IPS-NIHi11 (cell line): ENCODE measurements around the gene CALHM2.
"Not testable (repeated sequence)": the region's sequence is repeated elsewhere in the genome, so short reads cannot be mapped to it uniquely, and the experiment has no call there.

Experiments used
- DNase-seq: peaks from one replicate; pipeline ENCODE4 v3.0.0; 2012; ENCODE audit warnings: mixed read lengths, low spot score

CALHM2 gene

DNA sequence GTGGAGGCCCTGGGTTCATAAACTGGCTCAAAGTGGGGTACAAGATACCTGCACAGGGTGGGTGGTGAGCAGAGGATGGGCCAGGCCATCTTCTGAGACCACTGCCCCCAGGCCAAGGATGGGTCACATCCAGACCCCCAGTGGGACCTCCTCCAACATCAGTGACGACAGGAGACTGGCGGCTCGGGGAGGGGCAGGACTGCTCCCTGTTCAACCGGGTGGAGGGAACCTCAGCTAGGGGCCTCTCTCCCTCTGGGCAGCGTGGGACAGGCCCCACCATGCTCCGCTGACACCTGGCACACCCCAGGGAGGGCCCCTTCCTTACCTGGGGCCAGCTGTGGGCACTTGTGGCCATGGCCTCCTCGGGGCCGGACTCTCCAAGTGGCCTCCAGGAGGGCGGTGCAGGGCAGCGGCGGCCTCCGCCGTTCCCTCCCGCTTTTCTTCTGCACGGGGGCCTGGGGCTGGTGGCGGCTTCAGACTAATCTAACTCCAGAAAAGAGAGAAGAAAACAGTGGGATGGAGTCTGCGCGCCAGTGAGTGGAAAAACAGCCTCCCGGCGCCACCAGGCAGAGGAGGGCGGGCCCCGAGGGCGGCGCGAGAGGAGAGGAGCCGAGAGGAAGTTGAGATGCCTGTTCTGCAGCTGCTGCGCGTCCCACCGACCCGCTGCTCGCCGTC lies at the start of gene CALHM2:
TSS of gene CALHM2 (minus strand) at position 540 of the 675 bp plus-strand sequence. CDS start 2,429 bp downstream, outside the sequence.
- DNase-seq = peak; percentile 94

GRCh38 chr10:103501186-103501585 lies 49.0 kb upstream of the CALHM2 start:
- no peak for DNase-seq

DNA sequence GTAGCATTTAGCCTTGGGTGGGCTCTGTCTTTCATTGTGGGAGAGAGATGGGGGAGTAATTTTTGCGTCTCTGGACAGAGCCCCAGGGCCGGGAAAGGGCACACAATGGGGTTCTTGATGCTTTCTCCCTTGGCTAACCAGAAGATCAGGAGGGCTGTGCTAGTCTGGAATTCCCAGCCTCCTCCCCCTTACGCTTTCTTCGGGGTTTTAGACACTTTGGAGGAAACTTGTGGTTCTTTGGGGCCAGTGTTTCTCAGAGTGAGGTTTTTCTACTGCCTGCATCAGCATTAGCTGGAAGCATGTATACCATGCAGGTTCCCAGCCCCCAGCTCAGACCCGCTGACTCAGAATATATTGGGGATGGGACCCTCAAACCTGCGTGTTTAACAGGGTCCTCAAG lies 48.3 kb upstream of the CALHM2 start:
- DNase-seq = no peak

GRCh38 chr10:103499881-103500280 lies 47.7 kb upstream of the CALHM2 start:
- DNase-seq = no peak

- DNase-seq = no peak
Observed at GRCh38 chr10:103498936-103499638, 46.9 kb upstream of the CALHM2 start.

DNA sequence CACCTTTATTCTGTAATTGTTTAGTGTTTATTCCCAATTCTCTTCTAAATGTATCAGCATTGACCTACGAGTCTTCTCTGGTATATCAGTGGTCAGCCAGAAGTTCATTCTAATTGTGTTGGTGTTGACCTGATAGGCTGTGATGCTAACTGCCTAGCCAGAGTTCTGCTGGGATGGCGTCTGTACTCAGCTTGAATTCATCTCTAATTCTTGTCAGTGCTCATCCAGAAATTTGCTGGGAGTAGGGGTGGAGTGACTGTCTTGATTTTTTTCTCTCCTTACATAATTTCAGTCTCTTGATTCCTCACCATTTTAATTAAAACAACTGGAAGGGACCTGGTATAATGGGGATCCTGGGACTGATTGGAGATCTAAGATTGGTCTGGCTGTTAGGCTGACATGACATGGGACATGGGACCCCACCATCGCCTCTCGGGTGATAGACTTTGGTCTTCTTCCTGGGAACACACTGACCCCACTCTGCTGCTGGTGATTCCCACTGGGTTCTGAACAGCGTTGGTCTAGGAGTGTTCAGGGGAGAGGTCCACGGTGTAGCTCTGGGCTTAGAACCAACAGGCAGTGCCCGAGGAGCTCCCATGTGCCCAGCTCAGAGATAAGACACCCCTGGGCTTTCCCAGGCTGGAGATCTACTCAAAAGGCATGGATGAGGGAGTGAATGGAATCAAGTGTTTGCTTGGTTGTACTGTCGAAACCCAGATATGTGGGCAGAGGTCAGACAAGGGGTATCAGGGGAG lies 45.2 kb upstream of the CALHM2 start:
- no peak for DNase-seq

- DNase-seq = no peak
Observed at GRCh38 chr10:103495321-103495720, 43.2 kb upstream of the CALHM2 start.

- peak; percentile 67 for DNase-seq
Observed at GRCh38 chr10:103493916-103494877, 42.0 kb upstream of the CALHM2 start.

DNA sequence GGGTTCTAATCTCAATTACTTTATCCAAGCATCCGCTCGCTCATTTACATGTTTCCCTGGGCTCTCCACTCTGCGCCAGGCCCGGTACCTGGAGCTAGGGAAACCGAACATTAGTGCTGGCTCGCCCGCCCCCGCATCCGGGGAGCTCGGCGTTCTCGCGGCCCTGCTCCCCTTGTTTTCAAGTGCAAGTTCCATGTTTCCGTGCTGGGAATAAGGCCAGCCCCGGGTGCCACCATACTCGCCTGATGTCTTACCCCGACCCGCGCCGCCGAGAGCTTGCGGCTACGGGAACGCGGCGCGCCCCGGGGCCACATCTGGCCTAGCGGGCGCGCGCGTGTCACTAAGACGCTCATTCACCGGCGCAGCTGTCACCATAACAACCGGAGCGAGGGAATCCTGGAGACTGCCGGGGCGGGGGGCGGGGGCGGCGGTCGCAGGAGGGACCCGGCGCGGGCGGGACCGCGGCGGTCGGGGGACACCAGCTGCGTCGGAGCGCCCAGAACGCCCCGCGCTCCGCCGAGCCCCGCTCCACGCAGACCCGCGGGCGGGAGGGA lies 41.3 kb upstream of the CALHM2 start, which contains the start of gene NEURL1:
TSS of gene NEURL1 (plus strand) at position 344 of the 554 bp plus-strand sequence. CDS start 683 bp downstream, outside the sequence.
- peak; percentile 81 for DNase-seq

- DNase-seq = no peak
Observed at GRCh38 chr10:103492655-103493261, 40.6 kb upstream of the CALHM2 start.

- DNase-seq = peak; percentile 37
Observed at GRCh38 chr10:103491729-103492364, 39.7 kb upstream of the CALHM2 start.

DNA sequence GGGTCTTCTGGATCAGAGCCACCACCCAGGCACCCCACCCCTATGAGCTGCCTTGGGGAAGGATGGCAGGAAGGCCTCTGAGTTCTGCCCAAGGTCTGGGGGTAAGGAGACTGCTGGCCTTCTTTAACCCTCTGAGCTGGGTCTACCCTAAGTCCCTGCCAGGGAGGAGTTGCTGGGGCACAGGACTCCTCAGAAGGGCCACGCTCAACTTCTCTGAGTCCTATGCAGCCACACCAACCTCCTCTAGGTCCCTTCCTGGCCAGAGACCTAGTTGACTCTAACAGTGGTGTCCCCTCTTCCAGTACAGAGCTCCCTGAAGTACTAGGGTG lies 38.8 kb upstream of the CALHM2 start:
- DNase-seq = no peak

- no peak for DNase-seq
Observed at GRCh38 chr10:103487410-103487708, 35.2 kb upstream of the CALHM2 start.

GRCh38 chr10:103486635-103487409 lies 34.7 kb upstream of the CALHM2 start:
- not testable (repeated sequence) for DNase-seq

DNA sequence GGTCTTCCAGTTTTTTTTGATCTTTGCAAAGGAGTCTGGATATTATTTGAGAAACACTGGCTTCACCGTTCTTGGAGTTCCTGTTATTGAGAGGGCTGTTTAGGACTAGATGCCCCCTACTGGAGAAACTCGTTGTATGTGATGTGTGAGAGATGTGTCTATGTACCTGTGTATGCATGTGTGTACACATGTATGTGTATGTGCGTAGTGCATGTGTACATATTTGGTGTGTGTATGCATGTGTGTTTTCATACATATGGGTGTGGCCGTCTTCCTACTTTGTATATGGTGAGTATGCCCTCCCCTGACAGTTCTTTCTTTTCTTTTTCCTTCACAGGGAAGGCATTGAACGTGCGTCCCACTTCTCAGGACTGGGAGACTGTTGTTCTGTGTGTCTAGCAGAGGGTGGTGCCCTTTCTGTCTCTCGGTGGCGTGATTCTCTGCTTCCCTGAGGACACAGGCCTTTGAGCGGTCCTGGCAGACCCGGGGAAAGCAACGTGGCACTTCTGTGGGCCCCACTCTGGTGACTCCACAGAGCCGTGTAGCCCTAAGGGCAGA lies 29.9 kb upstream of the CALHM2 start:
- DNase-seq = peak; percentile 60

DNA sequence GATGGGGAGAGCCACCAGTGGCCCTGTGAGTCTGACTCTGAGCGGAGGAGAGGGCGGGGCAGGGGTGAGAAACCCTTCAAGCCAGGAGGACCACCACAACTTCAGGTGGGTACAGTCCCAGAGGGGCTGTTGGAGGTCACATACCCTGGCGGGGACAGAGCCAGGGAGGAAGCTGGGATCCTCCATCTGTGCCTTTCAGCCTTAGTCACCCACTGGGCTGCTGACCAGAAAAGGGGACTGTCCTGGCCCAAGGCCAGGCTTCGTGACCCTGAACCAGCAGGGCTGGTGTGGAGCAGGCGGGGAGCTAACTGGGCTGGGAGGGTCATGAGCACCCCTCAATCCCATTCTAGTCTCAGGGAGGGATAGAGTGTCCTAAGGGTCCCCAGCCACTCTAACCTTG lies 28.4 kb upstream of the CALHM2 start:
- no peak for DNase-seq

DNA sequence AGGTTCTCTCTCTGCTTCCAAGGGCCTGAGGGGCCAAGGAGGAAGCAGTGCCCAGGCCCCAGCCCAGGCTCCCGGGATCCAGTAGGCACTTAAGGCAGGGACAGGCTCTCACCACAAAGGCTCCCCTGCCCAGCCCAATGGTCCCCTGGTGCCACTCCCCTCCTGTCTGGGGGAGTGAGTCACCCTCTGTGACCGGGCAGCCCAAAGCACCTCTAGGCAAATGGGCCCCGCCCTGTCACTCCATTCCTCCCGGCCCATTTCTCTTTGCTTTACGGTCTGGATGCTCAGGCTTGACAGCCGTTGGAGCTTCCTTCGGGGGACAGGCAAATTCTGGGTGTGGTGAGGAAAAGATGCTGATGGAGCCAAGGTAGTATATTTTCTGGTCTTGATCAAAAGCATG lies 27.0 kb upstream of the CALHM2 start, which contains the start of gene CALHM3:
TSS of gene CALHM3 (minus strand) at position 106 of the 400 bp plus-strand sequence. CDS start 208 bp downstream, outside the sequence.
- DNase-seq = peak; percentile 45

DNA sequence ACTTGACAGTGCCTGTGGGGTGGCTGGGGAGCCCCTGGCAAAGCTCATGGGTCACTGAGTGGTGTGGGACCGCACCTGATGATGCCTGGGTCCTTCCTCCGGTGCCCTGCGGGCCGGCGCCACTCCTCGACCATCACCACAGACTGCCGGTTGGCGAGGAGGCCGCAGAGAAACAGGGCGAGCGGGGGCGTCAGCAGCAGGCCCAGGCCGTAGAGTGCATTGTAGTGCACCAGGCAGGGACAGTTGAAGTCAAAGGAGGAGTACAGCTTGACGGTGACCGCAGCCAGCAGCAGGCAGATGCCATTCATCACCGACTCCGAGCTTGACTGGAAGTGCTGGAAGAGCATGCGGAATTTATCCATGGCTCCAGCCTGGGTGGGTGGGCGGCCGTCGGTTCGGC lies 26.5 kb upstream of the CALHM2 start:
- no peak for DNase-seq

DNA sequence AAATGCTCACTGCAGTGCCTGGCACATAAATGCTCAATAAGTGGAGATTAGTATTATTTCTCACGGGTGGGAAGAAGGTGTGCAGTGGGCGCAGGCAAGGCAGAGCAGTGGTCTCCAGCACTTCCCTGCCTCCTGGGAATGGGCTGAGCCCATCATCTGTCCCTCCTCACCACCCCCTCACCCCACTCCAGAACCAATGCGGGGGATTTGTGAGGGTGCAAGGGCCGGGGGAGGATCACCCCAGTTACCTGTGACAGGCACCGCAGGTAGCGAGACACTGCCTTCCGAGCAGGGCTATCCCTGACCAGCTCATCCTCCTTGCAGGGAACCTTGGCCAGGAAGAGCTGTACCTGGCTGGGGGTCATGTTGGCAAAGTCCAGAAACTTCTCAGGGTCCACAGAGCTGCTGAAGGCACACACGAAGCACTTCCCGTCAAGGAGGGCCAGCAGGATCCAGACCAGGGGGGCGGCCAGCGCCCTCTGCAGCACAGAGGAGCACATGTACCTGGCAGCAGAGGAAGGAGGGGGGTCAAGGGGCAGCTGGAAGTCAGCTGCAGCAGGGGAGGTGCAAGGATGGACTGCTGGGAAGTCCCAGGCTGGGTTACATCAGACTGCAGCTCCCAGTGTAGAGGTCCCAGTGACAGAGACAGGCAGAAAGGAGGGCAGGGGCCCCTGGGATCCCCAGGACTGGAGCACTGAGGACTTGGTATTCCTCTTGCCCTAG lies 24.0 kb upstream of the CALHM2 start:
- DNase-seq = peak; percentile 86
